ENCODE data around the gene INAVA.

DNA sequence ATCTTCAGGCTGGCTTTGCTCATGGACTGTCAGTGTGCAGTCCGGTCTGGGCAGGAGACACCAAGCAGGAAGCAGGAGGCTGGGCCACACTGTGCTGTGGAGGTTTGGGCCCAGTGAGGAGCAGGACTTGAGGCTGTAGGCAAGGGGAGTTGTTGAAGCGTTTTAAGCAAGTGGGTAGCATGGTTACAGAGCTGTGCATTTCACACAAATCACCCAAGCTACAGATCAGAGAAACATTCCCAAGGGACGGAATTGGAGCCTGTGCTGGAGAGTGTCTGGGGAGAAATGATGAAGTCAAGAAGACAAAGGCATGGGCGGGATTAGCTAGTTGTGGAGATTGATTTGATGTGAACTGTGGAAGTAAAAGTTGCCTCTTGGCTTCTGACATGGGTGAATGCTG, 67.9 kb downstream of the INAVA start:
- TF ChIP-seq EZH2phosphoT487 (IDR thresholded peaks at IDR 0.05; ENCODE audit: insufficient read depth, low read depth) (no peak), EZH2 (IDR thresholded peaks at IDR 0.05; ENCODE audit: insufficient read depth, poor library complexity, severe bottlenecking) (no peak)
